Left lung (tissue), 10 donors: ENCODE data around the gene STK36. TPM values are rescaled to one million over a fixed set of nuclear protein-coding genes. Genes with fewer than 3 reads are reported as not detected.

Experiments
- ATAC-seq: fragments of 200-7000 bp; cut with Tn5 transposase; one replicate; pipeline ENCODE4 v1.9.1; 2020; ENCODE audit warnings: moderate library complexity
- DNase-seq, 4 donors: peaks; one replicate each; pipeline ENCODE4 v3.0.0-alpha.2; 2013 to 2020
- H3K27ac ChIP-seq, 2 donors: fragments of 200-600 bp; sonication (generic) in 1 of 2; one replicate each; pipeline versions ENCODE4 v1.5.0 to v1.8.0; 2020 to 2021
- H3K27me3 ChIP-seq, 2 donors: fragments of 200-600 bp; sonication (generic) in 1 of 2; one replicate each; pipeline versions ENCODE4 v1.5.0 to v1.8.0; 2020 to 2021
- H3K36me3 ChIP-seq, 2 donors: fragments of 200-600 bp; sonication (generic) in 1 of 2; one replicate each; pipeline versions ENCODE4 v1.5.0 to v1.8.0; 2020 to 2021
- H3K4me1 ChIP-seq, 2 donors: fragments of 200-600 bp; one replicate each; pipeline ENCODE4 v1.8.0; 2021
- H3K4me3 ChIP-seq, 2 donors: fragments of 200-600 bp; sonication (generic) in 1 of 2; one replicate each; pipeline versions ENCODE4 v1.5.0 to v1.8.0; 2020 to 2021; ENCODE audit warnings: mild to moderate bottlenecking in 1 of 2
- H3K9me3 ChIP-seq, 2 donors: fragments of 200-600 bp; sonication (generic) in 1 of 2; one replicate each; pipeline versions ENCODE4 v1.5.0 to v1.8.0; 2020 to 2021
- CTCF ChIP-seq, 2 donors: fragments of 200-600 bp; sonication (generic) in 1 of 2; IDR thresholded peaks; one replicate each; pipeline versions ENCODE4 v1.5.0 to v1.8.0; 2021; ENCODE audit warnings: antibody characterized with exemption in 2 of 2
- intact Hi-C, 2 donors: fragments of 100-400 bp; cut with DNase I; formaldehyde crosslinking; loops; one replicate each; pipeline versions ENCODE4 v1.11.2 to v1.14.2; 2022
- polyA plus RNA-seq, 6 donors: library from polyadenylated mRNA; unstranded; fragments of 120-200 nt; gene quantifications; one replicate each; pipeline ENCODE4 v1.2.1, GENCODE V29; 2013; ENCODE audit not compliant: insufficient read length in 6 of 6
- total RNA-seq, 2 donors: library from RNA; stranded (reverse); fragmentation: NEBNext Ultra II Directional; extraction: Animal tissue kit (Norgen Biotek cat#: 25700); gene quantifications; one replicate each; pipeline ENCODE4 v1.2.1, GENCODE V29; 2021
- donor health status: DM: no; HTN: yes; CAD: no.
- donor health status: DM: no; HTN: no; CAD: no.

The STK36 gene
- total and polyA plus RNA-seq, 8 donors: 40.1 to 112 (median 94.9) TPM

GRCh38 chr2:218720048-218721041, 48.5 kb downstream of the STK36 start:
- DNase-seq: no peak
- peaks cover 0 to 16% of the 10 kb centered on the region in 2 donors for H3K36me3 ChIP-seq
- peaks cover 0 to 6% of the 10 kb centered on the region in 2 donors for H3K9me3 ChIP-seq
- no peak overlapping the region for H3K27ac ChIP-seq
- peaks cover 0 to 35% of the 10 kb centered on the region in 2 donors for H3K4me1 ChIP-seq
- ATAC-seq: no peak
- no peak overlapping the region for H3K4me3 ChIP-seq
- no peak for TF ChIP-seq CTCF (IDR thresholded peaks at IDR 0.05)
- H3K27me3 ChIP-seq: no peaks in the 10 kb centered on the region
- intact Hi-C loops: no loop called here

- Histone ChIP-seq H3K27ac (no peak overlapping the region), H3K27me3 (no peaks in the 10 kb centered on the region), H3K4me1 (peaks cover 0 to 34% of the 10 kb centered on the region in 2 donors), H3K9me3 (peaks cover 0 to 17% of the 10 kb centered on the region in 2 donors), H3K4me3 (no peak overlapping the region), H3K36me3 (peaks cover 0 to 6% of the 10 kb centered on the region in 2 donors)
- ATAC-seq: no peak
- intact Hi-C loops: no loop called here
- TF ChIP-seq CTCF (IDR thresholded peaks at IDR 0.05): no peak
- no peak for DNase-seq
These were observed 49.6 kb downstream of the STK36 start for GRCh38 chr2:218721488-218721887.

- peaks cover 0 to 30% of the 10 kb centered on the region in 2 donors for H3K4me1 ChIP-seq
- intact Hi-C loops: no loop called here
- H3K27ac ChIP-seq: no peak overlapping the region
- no peaks in the 10 kb centered on the region for H3K27me3 ChIP-seq
- no peak for DNase-seq
- no peak for TF ChIP-seq CTCF (IDR thresholded peaks at IDR 0.05)
- peaks cover 0 to 22% of the 10 kb centered on the region in 2 donors for H3K9me3 ChIP-seq
- H3K36me3 ChIP-seq: peaks cover 0 to 6% of the 10 kb centered on the region in 2 donors
- no peak overlapping the region for H3K4me3 ChIP-seq
- no peak for ATAC-seq
These were observed 50.0 kb downstream of the STK36 start for GRCh38 chr2:218721934-218722333.

- no peak for ATAC-seq
- intact Hi-C loops: no loop called here
- H3K9me3 ChIP-seq: peaks cover 0 to 27% of the 10 kb centered on the region in 2 donors
These were observed 50.5 kb downstream of the STK36 start for GRCh38 chr2:218722419-218722818.

More at GRCh38 chr2:218722419-218722818, 50.5 kb downstream of the STK36 start:
- Histone ChIP-seq H3K4me1 (peaks cover 0 to 26% of the 10 kb centered on the region in 2 donors), H3K27me3 (no peaks in the 10 kb centered on the region), H3K36me3 (peaks cover 0 to 6% of the 10 kb centered on the region in 2 donors), H3K27ac (no peak overlapping the region), H3K4me3 (no peak overlapping the region)
- TF ChIP-seq CTCF (IDR thresholded peaks at IDR 0.05): no peak
- no peak for DNase-seq
